ENCODE measurements around the gene STAC3. TPM values are rescaled to one million over a fixed set of nuclear protein-coding genes. Genes with fewer than 3 reads are reported as not detected.
A peak's percentile ranks its signal among the peaks of the same experiment; 100 is the strongest.

STAC3 gene
- total and polyA plus RNA-seq, 9 donors, result 0.66 to 2.9 (median 1.8) TPM

GRCh38 chr12:57242691-57243454 lies 8.1 kb downstream of the STAC3 start:
- DNase-seq, result peak in 3 of 5 donors; percentile 53 to 70 (median 63)
- Histone ChIP-seq H3K27me3 (peaks cover 2% of the 10 kb centered on the region), H3K36me3 (no peaks in the 10 kb centered on the region), H3K4me3 (peak overlapping the region; percentile 20), H3K27ac (no peak overlapping the region), H3K4me1 (ENCODE audit: insufficient read depth) (peaks cover 16% of the 10 kb centered on the region), H3K9me3 (no peaks in the 10 kb centered on the region)
- intact Hi-C loops (cut with DNase I), result no loop called here
- WGBS, 3 donors, result 1 to 2% (median 1%) methylated on average over 43 to 45 of the region's 45 CpGs
- TF ChIP-seq POLR2A (IDR thresholded peaks at IDR 0.05) (no peak), EP300 (IDR thresholded peaks at IDR 0.05) (no peak), CTCF (IDR thresholded peaks at IDR 0.05) (no peak)

GRCh38 chr12:57242329-57242690 lies 8.7 kb downstream of the STAC3 start:
- no peak overlapping the region for H3K4me3 ChIP-seq
- 1 to 3% (median 2%) methylated on average over 15 to 18 of the region's 18 CpGs for WGBS, 3 donors
- H3K36me3 ChIP-seq, result no peaks in the 10 kb centered on the region
- H3K4me1 ChIP-seq (ENCODE audit: insufficient read depth), result peaks cover 16% of the 10 kb centered on the region
- H3K27ac ChIP-seq, result no peak overlapping the region
- DNase-seq, result no peak
- H3K27me3 ChIP-seq, result peaks cover 2% of the 10 kb centered on the region
- intact Hi-C loops (cut with DNase I), result no loop called here
- no peak for TF ChIP-seq CTCF (IDR thresholded peaks at IDR 0.05)
- no peaks in the 10 kb centered on the region for H3K9me3 ChIP-seq

- DNase-seq, result peak in 1 of 5 donors; percentile 39
- H3K36me3 ChIP-seq, result no peaks in the 10 kb centered on the region
- intact Hi-C loops (cut with DNase I), result no loop called here
- no peak overlapping the region for H3K4me3 ChIP-seq
- no peaks in the 10 kb centered on the region for H3K9me3 ChIP-seq
- TF ChIP-seq POLR2A (IDR thresholded peaks at IDR 0.05), result no peak
- TF ChIP-seq EP300 (IDR thresholded peaks at IDR 0.05), result no peak
- no peak for TF ChIP-seq CTCF (IDR thresholded peaks at IDR 0.05)
- peaks cover 16% of the 10 kb centered on the region for H3K4me1 ChIP-seq (ENCODE audit: insufficient read depth)
- peaks cover 2% of the 10 kb centered on the region for H3K27me3 ChIP-seq
- H3K27ac ChIP-seq, result no peak overlapping the region
- 10 to 12% (median 10%) methylated on average over 48 of the region's 48 CpGs for WGBS, 3 donors
These were observed 9.3 kb downstream of the STAC3 start for GRCh38 chr12:57241402-57242310.

DNA sequence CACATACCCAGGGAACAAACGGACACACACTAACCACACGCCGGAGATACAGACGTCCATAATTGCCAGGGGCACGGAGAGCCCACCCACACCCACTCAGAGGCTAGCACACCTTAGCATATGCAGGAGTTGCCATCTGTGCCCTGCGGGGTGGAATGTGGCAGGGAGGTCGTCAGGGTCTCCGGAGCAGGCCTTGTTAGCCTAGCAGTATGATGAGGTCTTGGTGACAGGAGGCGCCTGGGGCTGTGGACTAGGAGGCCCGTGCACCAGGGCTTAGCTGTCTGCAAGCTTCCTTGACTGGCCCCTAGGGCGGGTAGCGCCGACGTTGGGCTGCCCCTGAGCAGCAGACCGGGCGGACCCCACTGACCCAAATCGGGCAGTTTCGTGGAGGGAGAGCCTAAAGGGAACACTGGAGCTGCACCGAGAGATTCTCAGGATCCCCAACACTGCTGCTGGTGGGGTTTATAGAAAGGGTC lies 10.0 kb downstream of the STAC3 start:
- intact Hi-C loops (cut with DNase I), result no loop called here

More for the DNA sequence above, 10.0 kb downstream of the STAC3 start:
- Histone ChIP-seq H3K4me3 (no peak overlapping the region), H3K4me1 (ENCODE audit: insufficient read depth) (peaks cover 16% of the 10 kb centered on the region), H3K9me3 (no peaks in the 10 kb centered on the region), H3K27me3 (peaks cover 2% of the 10 kb centered on the region), H3K27ac (no peak overlapping the region), H3K36me3 (no peaks in the 10 kb centered on the region)
- WGBS, 3 donors, result 11 to 15% (median 13%) methylated on average over 18 to 19 of the region's 19 CpGs
- no peak for DNase-seq
- TF ChIP-seq EP300 (IDR thresholded peaks at IDR 0.05), result no peak
- no peak for TF ChIP-seq POLR2A (IDR thresholded peaks at IDR 0.05)
- TF ChIP-seq CTCF (IDR thresholded peaks at IDR 0.05), result no peak
